Hepatocyte (in vitro differentiated cells): ENCODE data around the gene C14orf119. TPM values are rescaled to one million over a fixed set of nuclear protein-coding genes. Genes with fewer than 3 reads are reported as not detected.
A peak's percentile ranks its signal among the peaks of the same experiment; 100 is the strongest.

Experiments used
- DNase-seq: peaks from one replicate; pipeline ENCODE4 v3.0.0-alpha.2; 2016; ENCODE audit warnings: low spot score
- H2AFZ ChIP-seq: fragments of 200-600 bp; sonication (generic); 2 replicates; pipeline ENCODE4 v1.6.0; 2016; ENCODE audit warnings: antibody characterized with exemption, mild to moderate bottlenecking
- H3K27ac ChIP-seq: fragments of 200-600 bp; sonication (generic); 2 replicates; pipeline ENCODE4 v1.5.1; 2016; ENCODE audit warnings: mild to moderate bottlenecking
- H3K27me3 ChIP-seq: fragments of 200-600 bp; sonication (generic); 2 replicates; pipeline ENCODE4 v1.6.1; 2016
- H3K36me3 ChIP-seq: fragments of 200-600 bp; sonication (generic); replicated peaks from 2 replicates; pipeline ENCODE4 v1.5.1; 2016; ENCODE audit warnings: low read depth; ENCODE audit not compliant: insufficient read depth
- H3K4me1 ChIP-seq: fragments of 200-600 bp; sonication (generic); 2 replicates; pipeline ENCODE4 v1.5.1; 2016; ENCODE audit warnings: mild to moderate bottlenecking, moderate library complexity; ENCODE audit not compliant: insufficient read depth
- H3K4me2 ChIP-seq: fragments of 200-600 bp; sonication (generic); 2 replicates; pipeline ENCODE4 v1.6.0; 2016
- H3K4me3 ChIP-seq: fragments of 200-600 bp; sonication (generic); 2 replicates; pipeline ENCODE4 v1.5.1; 2016; ENCODE audit warnings: mild to moderate bottlenecking
- H3K79me2 ChIP-seq: fragments of 200-600 bp; sonication (generic); 2 replicates; pipeline ENCODE4 v1.6.0; 2017; ENCODE audit warnings: mild to moderate bottlenecking
- H3K9me2 ChIP-seq: fragments of 200-600 bp; sonication (generic); replicated peaks from 2 replicates; pipeline ENCODE4 v1.6.0; 2017; ENCODE audit warnings: mild to moderate bottlenecking; ENCODE audit not compliant: insufficient read depth
- H3K9me3 ChIP-seq: fragments of 200-600 bp; sonication (generic); 2 replicates; pipeline ENCODE4 v1.5.1; 2016; ENCODE audit warnings: low read depth, mild to moderate bottlenecking
- H4K20me1 ChIP-seq: fragments of 200-600 bp; sonication (generic); 2 replicates; pipeline ENCODE4 v1.6.0; 2016; ENCODE audit warnings: mild to moderate bottlenecking; ENCODE audit not compliant: insufficient read depth, poor library complexity, severe bottlenecking
- CTCF ChIP-seq: fragments of 200-600 bp; sonication (generic); IDR thresholded peaks from 2 replicates; pipeline ENCODE4 v1.5.1; 2016; ENCODE audit warnings: antibody characterized with exemption, mild to moderate bottlenecking; ENCODE audit not compliant: poor library complexity
- EZH2 ChIP-seq: fragments of 200-600 bp; sonication (generic); IDR thresholded peaks from 2 replicates; pipeline ENCODE4 v1.6.1; 2016; ENCODE audit warnings: antibody characterized with exemption, mild to moderate bottlenecking, borderline replicate concordance
- EZH2phosphoT487 ChIP-seq: fragments of 200-600 bp; sonication (generic); IDR thresholded peaks from one replicate; pipeline ENCODE4 v1.6.1; 2018; ENCODE audit warnings: antibody characterized with exemption, mild to moderate bottlenecking, low read depth, moderate library complexity; ENCODE audit not compliant: unreplicated experiment, severe bottlenecking
- WGBS: methylation state at CpG from one replicate; pipeline ENCODE4 v1.1.6; 2016; ENCODE audit warnings: low lambda C conversion rate; ENCODE audit errors: missing lambda C conversion rate; 5-methylcytosine and 5-hydroxymethylcytosine counted together
- polyA plus RNA-seq: library from polyadenylated mRNA; unstranded; fragments of >200 nt; fragmentation: Nextera tagmentation; extraction: Ambion mirVana; gene quantifications from 2 replicates; pipeline ENCODE4 v1.2.1, GENCODE V29; 2016
- total RNA-seq: library from RNA; depleted of rRNA; stranded (reverse); fragments of >200 nt; gene quantifications from 2 replicates; pipeline ENCODE4 v1.2.3, GENCODE V29; 2014

C14orf119 gene
- total and polyA plus RNA-seq, 2 experiments from 2014 or later: 47.7 to 146 TPM

- H3K4me3 ChIP-seq: no peak overlapping the region
- H3K79me2 ChIP-seq: no peaks in the 10 kb centered on the region
- no peak overlapping the region for H3K4me2 ChIP-seq
- H3K9me2 ChIP-seq: no peaks in the 10 kb centered on the region
- H3K27ac ChIP-seq: no peak overlapping the region
- no peaks in the 10 kb centered on the region for H3K9me3 ChIP-seq
- H3K4me1 ChIP-seq: peaks cover 12% of the 10 kb centered on the region
- no peaks in the 10 kb centered on the region for H4K20me1 ChIP-seq
- no peak overlapping the region for H2AFZ ChIP-seq
- H3K36me3 ChIP-seq: no peaks in the 10 kb centered on the region
- no peak for DNase-seq
- H3K27me3 ChIP-seq: no peaks in the 10 kb centered on the region
- no peak for TF ChIP-seq EZH2
- no peak for TF ChIP-seq EZH2phosphoT487
- no peak for TF ChIP-seq CTCF
- 98% methylated on average over 12 of the region's 12 CpGs for WGBS
These were observed 40.2 kb upstream of the C14orf119 start for GRCh38 chr14:23055147-23055550.

- Histone ChIP-seq H3K27me3 (no peaks in the 10 kb centered on the region), H4K20me1 (no peaks in the 10 kb centered on the region), H2AFZ (no peak overlapping the region), H3K4me1 (peaks cover 12% of the 10 kb centered on the region), H3K9me3 (no peaks in the 10 kb centered on the region), H3K27ac (no peak overlapping the region), H3K4me3 (no peak overlapping the region), H3K9me2 (no peaks in the 10 kb centered on the region), H3K79me2 (no peaks in the 10 kb centered on the region), H3K4me2 (peak overlapping the region; percentile 99), H3K36me3 (no peaks in the 10 kb centered on the region)
- DNase-seq: peak; percentile 52
- 62% methylated on average over 6 of the region's 6 CpGs for WGBS
- TF ChIP-seq EZH2: no peak
- TF ChIP-seq CTCF: no peak
- no peak for TF ChIP-seq EZH2phosphoT487
These were observed 39.6 kb upstream of the C14orf119 start for GRCh38 chr14:23055621-23056144.

GRCh38 chr14:23056145-23056955, 39.0 kb upstream of the C14orf119 start:
- Histone ChIP-seq H3K4me3 (peak overlapping the region; percentile 87), H3K9me3 (no peaks in the 10 kb centered on the region), H3K4me1 (peaks cover 12% of the 10 kb centered on the region), H3K79me2 (no peaks in the 10 kb centered on the region), H3K27ac (peak overlapping the region; percentile 40), H3K4me2 (peak overlapping the region; percentile 99), H3K9me2 (no peaks in the 10 kb centered on the region), H2AFZ (no peak overlapping the region), H3K27me3 (no peaks in the 10 kb centered on the region), H4K20me1 (no peaks in the 10 kb centered on the region), H3K36me3 (no peaks in the 10 kb centered on the region)
- TF ChIP-seq CTCF (peak; percentile 66), EZH2 (no peak)
- DNase-seq: peak; percentile 84
- WGBS: 12% methylated on average over 13 of the region's 17 CpGs
